ENCODE measurements around the gene LRRC75B. TPM values are rescaled to one million over a fixed set of nuclear protein-coding genes. Genes with fewer than 3 reads are reported as not detected.
A peak's percentile ranks its signal among the peaks of the same experiment; 100 is the strongest.
"Not testable (repeated sequence)": the region's sequence is repeated elsewhere in the genome, so short reads cannot be mapped to it uniquely, and the experiment has no call there.

The LRRC75B gene
- total RNA-seq, result 10 to 100 TPM in 2 of 4 donors, 1 to 10 TPM in 2; 8.5 to 21.2 (median 14.8) TPM

- peaks cover 0 to 23% (median 6%) of the 10 kb centered on the region in 3 donors for H3K4me1 ChIP-seq
- peak; percentile 97 for ATAC-seq
- peak; percentile 34 to 57 for TF ChIP-seq POLR2A (IDR thresholded peaks at IDR 0.05)
- TF ChIP-seq CTCF (IDR thresholded peaks at IDR 0.05), result no peak
- peak; percentile 58 for TF ChIP-seq POLR2AphosphoS5 (IDR thresholded peaks at IDR 0.05)
- no peak for TF ChIP-seq EP300 (IDR thresholded peaks at IDR 0.05)
- H3K9me3 ChIP-seq, result no peaks in the 10 kb centered on the region
- peak within 1 kb of the TSS; percentile 74 to 80 for H3K4me3 ChIP-seq
- H3K36me3 ChIP-seq, result peaks cover 0 to 20% of the 10 kb centered on the region in 2 donors
- H3K27me3 ChIP-seq, result no peaks in the 10 kb centered on the region
- 20 to 40% methylated on average over 1 to 2 of the region's 72 CpGs for WGBS, 2 donors (ENCODE audit: low coverage in 1 of 2)
- H3K27ac ChIP-seq, result peak within 1 kb of the TSS; percentile 62 to 91 (median 88)
Measured at GRCh38 chr22:24592851-24593558, at the start of gene LRRC75B. TSS of gene LRRC75B (minus strand) at chr22:24593073. CDS start at chr22:24593039, 34 bp downstream.

- not testable (repeated sequence) for H3K36me3 ChIP-seq, ATAC-seq, H3K27me3 ChIP-seq, H3K4me3 ChIP-seq, H3K4me1 ChIP-seq, H3K27ac ChIP-seq
- WGBS, 2 donors (ENCODE audit: low coverage in 1 of 2), result no CpG with 5 or more reads among the region's 1 CpG
- H3K9me3 ChIP-seq, result peaks cover 0 to 12% (median 0%) of the 10 kb centered on the region in 3 donors
Measured at GRCh38 chr22:24642307-24642706, 49.4 kb upstream of the LRRC75B start.

DNA sequence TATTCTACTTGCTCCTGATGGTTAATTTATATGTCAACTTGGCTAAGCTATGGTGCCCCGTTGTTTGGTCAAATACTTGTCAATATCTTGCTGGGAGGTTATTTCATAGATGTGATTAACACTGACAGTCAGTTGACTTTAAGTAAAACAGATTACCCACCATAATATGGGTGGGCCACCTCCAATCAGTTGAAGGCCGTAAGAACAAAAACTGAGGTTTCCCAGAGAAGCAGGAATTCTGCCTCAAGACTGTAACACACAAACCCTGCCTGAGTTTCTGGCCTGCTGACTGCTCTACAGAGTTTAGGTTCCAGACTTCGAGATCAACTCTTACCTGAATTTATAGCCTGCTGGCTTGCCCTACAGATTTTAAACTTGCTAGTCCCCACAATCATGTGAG, 43.6 kb upstream of the LRRC75B start:
- Histone ChIP-seq H3K4me1 (peaks cover 0 to 18% (median 0%) of the 10 kb centered on the region in 3 donors), H3K9me3 (peaks cover 0 to 12% (median 0%) of the 10 kb centered on the region in 3 donors)
- WGBS, 2 donors (ENCODE audit: low coverage in 1 of 2), result 75 to 88% methylated on average over 3 of the region's 3 CpGs
- H3K4me3 ChIP-seq, H3K27ac ChIP-seq, H3K36me3 ChIP-seq, ATAC-seq, H3K27me3 ChIP-seq: not testable (repeated sequence)

DNA sequence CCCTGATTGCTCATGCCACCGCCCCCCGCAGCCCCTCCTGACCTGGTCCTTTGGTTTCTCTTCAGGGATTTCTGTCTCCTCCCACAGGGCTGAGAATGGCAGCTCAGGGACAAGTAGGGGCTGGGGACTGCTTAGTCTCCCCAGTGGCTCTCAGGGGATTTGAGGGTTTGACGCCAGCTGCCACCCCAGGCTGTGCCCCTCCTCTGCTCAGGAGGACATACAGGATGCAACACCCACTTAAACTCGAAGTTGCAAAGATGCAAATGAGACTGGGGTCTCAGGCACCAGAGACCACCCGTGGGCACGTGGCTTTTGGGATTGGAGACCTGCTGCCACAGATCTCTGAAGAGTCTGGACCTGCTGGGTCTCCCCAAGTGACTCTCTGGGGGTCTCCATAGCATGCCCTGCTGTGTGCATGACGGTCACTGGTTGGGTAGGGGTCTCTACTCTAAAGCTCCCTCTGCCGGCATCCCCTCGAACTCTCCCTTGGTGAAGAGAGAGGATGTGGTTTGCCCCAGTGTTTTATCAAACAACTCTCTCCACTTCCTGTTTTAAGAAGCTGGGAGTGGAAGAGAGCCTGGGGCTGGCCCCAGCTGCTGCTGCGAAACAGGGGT, 42.0 kb upstream of the LRRC75B start:
- not testable (repeated sequence) for ATAC-seq, H3K4me3 ChIP-seq, H3K27me3 ChIP-seq, H3K9me3 ChIP-seq, H3K27ac ChIP-seq, H3K36me3 ChIP-seq
- H3K4me1 ChIP-seq, result peaks cover 0 to 19% (median 0%) of the 10 kb centered on the region in 3 donors
- WGBS, 2 donors (ENCODE audit: low coverage in 1 of 2), result 37 to 49% methylated on average over 2 to 5 of the region's 10 CpGs

- not testable (repeated sequence) for H3K36me3 ChIP-seq, H3K27ac ChIP-seq, ATAC-seq, H3K27me3 ChIP-seq, H3K4me3 ChIP-seq, H3K9me3 ChIP-seq
- 49 to 70% methylated on average over 5 to 8 of the region's 16 CpGs for WGBS, 2 donors (ENCODE audit: low coverage in 1 of 2)
- H3K4me1 ChIP-seq, result peaks cover 0 to 19% (median 0%) of the 10 kb centered on the region in 3 donors
Measured at GRCh38 chr22:24633231-24634023, 40.6 kb upstream of the LRRC75B start.

- not testable (repeated sequence) for ATAC-seq, H3K36me3 ChIP-seq, H3K27me3 ChIP-seq, H3K27ac ChIP-seq, H3K4me3 ChIP-seq, H3K9me3 ChIP-seq
- no CpG with 5 or more reads among the region's 13 CpGs for WGBS, 2 donors (ENCODE audit: low coverage in 1 of 2)
- H3K4me1 ChIP-seq, result peaks cover 0 to 19% (median 0%) of the 10 kb centered on the region in 3 donors
Measured at GRCh38 chr22:24632642-24633041, 39.8 kb upstream of the LRRC75B start.

GRCh38 chr22:24631430-24632122, 38.7 kb upstream of the LRRC75B start:
- H3K4me3 ChIP-seq, H3K36me3 ChIP-seq, H3K27me3 ChIP-seq, H3K27ac ChIP-seq, ATAC-seq, H3K9me3 ChIP-seq: not testable (repeated sequence)
- H3K4me1 ChIP-seq, result peaks cover 0 to 19% (median 0%) of the 10 kb centered on the region in 3 donors
- WGBS, 2 donors (ENCODE audit: low coverage in 1 of 2), result 20% methylated on average over 1 of the region's 16 CpGs; no CpG with 5 or more reads in 1 of the 2 donors

GRCh38 chr22:24630812-24631427, 38.0 kb upstream of the LRRC75B start:
- 43 to 45% methylated on average over 2 to 6 of the region's 7 CpGs for WGBS, 2 donors (ENCODE audit: low coverage in 1 of 2)
- H3K27ac ChIP-seq, result not testable (repeated sequence)

More at GRCh38 chr22:24630812-24631427, 38.0 kb upstream of the LRRC75B start:
- not testable (repeated sequence) for H3K4me3 ChIP-seq, H3K27me3 ChIP-seq, ATAC-seq, H3K9me3 ChIP-seq, H3K36me3 ChIP-seq
- peaks cover 0 to 19% (median 0%) of the 10 kb centered on the region in 3 donors for H3K4me1 ChIP-seq

All from gastroesophageal sphincter (tissue), 4 donors.